ENCODE data around the gene MYH14. TPM values are rescaled to one million over a fixed set of nuclear protein-coding genes. Genes with fewer than 3 reads are reported as not detected.
A peak's percentile ranks its signal among the peaks of the same experiment; 100 is the strongest.

Gene MYH14
- 99.3 TPM for total RNA-seq
- long read RNA-seq, full-length matches to known transcripts = 29 of 75 reads
- long read RNA-seq, partial matches to known transcripts = 39 of 75 reads
- long read RNA-seq, other reads (novel, unspliced or antisense) = 7 of 75 reads

DNA sequence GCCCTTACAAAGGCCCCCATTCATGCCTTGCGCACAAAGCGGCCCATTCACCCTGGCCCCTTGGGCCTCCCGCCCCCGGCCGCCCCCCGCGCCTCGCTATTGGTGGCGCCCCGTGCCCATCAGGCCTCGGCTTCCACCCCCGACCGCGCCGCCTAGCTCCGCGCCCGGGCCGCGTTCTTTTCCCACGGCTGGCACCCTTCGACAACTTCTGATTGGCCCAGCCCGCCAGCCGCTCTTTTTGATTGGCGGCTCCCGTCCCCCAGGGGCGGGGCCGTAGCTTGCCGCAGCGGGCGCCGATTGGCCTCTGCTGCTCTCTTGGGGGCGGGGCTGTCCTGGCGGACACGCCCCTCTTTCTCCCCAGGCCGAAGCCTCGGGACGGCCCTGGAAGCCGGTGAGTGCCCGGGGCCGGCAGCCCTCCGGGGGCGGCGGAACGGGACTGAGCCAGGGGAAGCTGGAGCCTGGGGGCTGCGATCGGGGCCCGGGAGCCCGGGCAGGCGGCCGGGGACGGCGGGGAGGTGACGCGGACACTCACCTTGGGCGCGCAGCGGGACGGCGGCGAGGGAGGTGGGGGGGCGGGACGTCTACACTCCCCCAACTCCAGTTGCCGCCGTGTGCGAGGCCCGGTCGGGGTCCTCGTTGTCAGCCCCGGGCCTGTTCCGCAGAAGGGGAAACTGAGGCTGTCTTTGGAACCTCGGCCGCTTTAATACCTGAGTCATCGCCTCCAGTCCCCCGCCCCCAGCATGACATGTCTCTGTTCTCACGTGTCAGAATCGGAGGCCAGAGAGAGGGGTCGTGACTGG is at the start of gene MYH14:
Gene MYH14 (plus strand): TSS at position 342 of the 800 bp plus-strand sequence. CDS start 6,744 bp downstream, outside the sequence.
- DNase-seq (ENCODE audit: missing footprints) (peak; percentile 90), ATAC-seq (peak; percentile 90)
- intact Hi-C loops (cut with DNase I) = no loop called here

DNA sequence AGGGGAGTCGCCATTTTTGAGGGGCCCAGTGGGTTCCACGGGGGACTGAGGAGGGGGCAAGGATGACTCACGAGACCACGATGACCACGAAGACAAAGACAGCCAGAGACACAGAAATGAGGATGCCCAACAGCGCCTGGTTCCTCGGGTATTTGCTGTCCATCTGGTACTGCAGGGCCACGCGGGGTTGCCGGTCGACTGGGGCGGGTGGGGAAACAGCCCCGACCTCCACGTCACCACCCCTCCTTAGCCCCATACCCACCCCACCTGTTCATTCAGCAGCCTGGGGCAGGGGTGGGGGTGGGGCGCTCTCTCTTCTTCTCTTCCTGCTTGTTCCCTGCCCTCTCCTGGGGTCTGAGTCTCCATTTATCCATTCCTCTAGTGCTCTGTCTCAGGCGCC is 48.9 kb upstream of the MYH14 start:
- DNase-seq (ENCODE audit: missing footprints) (no peak), ATAC-seq (no peak)
- intact Hi-C loops (cut with DNase I) = no loop called here

DNA sequence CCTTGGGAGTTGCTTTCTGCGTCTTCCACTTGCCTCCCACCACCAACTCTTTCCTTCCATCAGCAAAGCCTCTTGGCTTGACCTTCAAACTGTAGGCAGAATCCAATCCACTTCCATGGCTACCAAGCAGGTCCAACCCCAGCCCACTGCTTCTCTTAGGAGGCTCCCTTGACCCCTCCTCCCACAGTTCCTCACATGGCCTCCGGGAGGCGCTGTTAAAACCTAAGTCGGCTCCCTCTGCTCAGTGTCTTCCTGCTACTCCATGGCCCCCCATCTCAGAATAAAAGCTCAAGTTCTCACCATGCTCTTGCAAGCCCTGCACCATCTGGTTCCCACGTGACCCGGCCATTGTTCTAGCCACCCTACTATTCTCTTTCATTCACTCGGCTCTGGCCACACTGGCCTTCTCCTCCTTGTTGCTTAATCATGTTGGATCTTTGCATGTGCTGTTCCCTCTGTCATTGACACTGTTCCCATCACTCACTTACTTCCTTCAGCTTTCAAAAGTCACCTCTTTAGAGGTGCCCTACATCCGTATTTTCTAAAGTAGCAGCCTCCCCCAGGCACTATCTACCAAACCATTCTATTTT is 47.8 kb upstream of the MYH14 start:
- DNase-seq (ENCODE audit: missing footprints) (no peak), ATAC-seq (no peak)
- intact Hi-C loops (cut with DNase I) = no loop called here

DNA sequence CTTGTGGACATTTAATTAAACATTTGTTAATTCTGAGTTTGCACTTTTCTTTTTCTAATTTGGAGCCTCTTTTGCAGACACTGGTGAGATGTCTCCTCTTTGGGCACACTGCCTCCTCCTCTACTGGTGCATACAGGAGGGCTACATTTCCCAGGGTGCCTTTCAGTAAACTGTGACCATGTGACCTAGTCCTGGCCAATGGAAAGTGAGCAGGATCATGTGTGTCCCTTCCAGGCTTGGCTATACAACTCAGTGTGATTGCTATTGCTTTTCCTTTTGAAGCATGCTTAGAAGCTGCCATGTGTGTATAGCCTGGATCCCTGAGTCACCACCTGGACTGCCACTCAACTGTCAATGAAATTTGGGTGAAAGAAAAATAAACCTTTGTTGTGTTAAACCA is 44.8 kb upstream of the MYH14 start:
- no peak for ATAC-seq
- intact Hi-C loops (cut with DNase I) = no loop called here
- no peak for DNase-seq (ENCODE audit: missing footprints)

DNA sequence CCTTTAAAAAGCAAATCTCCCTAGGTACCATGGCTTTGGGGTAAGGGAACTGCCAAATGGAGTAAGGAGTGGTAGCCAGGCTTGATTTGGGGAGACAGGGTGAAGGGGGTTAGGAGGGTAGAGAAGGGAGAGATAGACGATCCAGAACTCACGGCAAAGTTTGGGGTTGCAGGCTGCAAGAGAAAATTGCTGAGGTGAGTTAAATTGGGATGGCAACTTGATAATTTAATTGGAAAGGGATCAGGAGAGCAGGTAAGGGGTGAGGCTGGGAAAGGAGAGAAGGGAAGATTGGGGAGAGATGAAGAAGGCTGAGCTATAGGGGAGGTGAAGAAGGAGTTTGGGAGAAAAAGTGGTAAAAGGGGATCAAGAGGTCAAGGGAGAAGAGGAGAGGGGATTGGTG is 44.3 kb upstream of the MYH14 start:
- intact Hi-C loops (cut with DNase I) = no loop called here
- DNase-seq (ENCODE audit: missing footprints) = no peak
- ATAC-seq = no peak

DNA sequence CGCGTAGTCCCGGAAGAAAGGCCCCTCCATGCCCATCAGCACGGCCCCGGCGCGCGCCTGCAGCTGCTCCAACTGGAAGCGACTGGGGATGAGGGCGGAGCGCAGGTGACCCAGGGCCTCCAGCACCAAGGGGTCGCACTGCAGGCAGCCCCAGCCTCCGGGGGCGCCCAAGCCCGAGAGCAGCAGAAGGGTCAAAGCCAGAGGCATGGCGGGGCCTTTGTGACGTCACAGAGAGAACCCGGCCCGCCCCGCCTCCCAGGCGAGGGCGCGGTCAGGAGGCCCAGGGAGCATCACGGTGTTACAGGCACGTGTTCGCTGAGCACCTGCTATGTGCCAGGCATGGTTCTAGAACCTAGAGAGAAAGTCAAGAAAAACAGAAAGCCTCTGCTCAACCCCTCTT is 40.4 kb upstream of the MYH14 start, which contains the start of gene IZUMO2:
Gene IZUMO2 (minus strand): TSS at position 294 of the 400 bp plus-strand sequence. CDS start 87 bp downstream, at position 207.
- no peak for DNase-seq (ENCODE audit: missing footprints)
- intact Hi-C loops (cut with DNase I) = no loop called here
- no peak for ATAC-seq

DNA sequence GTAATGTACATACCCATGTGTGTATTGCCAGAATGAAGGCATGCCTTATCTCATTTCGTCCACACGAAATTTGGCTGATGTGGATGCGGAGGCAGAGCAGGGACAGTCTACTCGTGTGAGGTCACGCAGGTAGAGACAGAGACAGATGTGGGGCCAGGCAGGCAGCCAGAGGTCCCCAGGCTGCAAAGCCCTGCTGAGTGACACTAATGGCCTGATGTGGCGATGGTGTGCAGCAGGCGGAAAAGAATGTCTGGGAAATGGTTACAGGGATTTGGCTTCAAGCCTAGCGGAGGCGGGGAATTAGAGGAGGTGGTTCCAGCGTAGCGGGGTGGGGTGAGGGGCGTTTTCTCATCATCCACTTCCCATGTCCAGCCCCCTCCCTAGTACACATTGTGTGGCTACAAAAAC is 36.1 kb upstream of the MYH14 start:
- DNase-seq (ENCODE audit: missing footprints) (no peak), ATAC-seq (no peak)
- intact Hi-C loops (cut with DNase I) = no loop called here

DNA sequence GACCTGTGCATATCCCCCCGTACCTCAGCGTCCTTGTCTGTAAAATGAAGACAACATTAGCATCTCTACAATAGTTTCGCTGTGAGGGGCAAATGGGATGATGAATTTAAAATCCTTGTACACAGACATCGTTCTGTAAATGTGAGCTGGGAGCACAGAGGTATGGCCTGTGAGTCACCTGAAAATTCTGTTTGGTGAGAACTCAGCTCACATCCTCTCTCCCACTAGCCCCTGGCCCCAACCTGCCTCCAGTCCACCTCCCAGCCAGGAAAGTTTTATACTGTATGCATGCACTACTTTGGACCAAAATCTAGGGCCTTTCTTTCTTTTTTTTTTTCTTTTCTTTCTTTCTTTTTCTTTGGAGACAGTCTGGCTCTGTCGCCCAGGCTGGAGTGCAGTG is 31.7 kb upstream of the MYH14 start:
- intact Hi-C loops (cut with DNase I) = no loop called here
- no peak for ATAC-seq
- no peak for DNase-seq (ENCODE audit: missing footprints)

DNA sequence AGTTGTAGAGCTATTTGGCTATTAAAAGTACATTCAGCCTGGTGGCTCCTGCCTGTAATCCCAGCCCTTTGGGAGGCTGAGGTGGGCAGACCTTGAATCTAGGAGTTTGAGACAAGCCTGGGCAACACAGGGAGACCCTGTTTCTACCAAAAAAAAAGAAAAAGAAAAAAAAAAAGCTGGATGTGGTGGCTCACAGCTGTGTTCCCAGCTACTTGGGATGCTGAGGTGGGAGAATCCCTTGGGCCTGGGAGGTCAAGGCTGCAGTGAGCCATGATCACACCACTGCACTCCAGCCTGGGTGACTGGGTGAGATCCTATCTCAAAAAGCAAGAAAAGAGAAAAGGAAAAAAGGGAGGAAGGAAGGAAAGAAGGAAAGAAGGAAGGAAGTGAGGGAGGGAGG is 30.7 kb upstream of the MYH14 start:
- intact Hi-C loops (cut with DNase I) = no loop called here
- DNase-seq (ENCODE audit: missing footprints) = no peak
- no peak for ATAC-seq

DNA sequence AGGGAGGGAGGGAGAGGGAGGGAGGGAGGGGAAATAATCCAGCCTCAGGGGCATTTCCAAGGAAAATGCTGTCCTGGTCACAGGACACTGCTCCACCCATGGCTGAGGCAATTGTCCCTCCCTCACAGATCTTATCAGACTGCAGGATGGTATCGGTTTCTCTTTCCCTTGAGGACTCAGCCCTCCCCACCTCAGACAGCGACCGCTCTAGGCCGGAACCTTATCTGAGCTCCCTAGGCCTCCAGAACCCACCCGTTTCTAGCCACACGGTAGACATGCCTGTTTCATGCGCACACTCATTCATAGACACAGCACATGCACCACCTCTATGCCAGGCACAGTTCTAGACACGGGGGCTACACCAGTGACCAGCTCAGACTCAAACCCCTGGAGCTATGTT is 30.3 kb upstream of the MYH14 start:
- intact Hi-C loops (cut with DNase I) = no loop called here
- DNase-seq (ENCODE audit: missing footprints) (no peak), ATAC-seq (no peak)

DNA sequence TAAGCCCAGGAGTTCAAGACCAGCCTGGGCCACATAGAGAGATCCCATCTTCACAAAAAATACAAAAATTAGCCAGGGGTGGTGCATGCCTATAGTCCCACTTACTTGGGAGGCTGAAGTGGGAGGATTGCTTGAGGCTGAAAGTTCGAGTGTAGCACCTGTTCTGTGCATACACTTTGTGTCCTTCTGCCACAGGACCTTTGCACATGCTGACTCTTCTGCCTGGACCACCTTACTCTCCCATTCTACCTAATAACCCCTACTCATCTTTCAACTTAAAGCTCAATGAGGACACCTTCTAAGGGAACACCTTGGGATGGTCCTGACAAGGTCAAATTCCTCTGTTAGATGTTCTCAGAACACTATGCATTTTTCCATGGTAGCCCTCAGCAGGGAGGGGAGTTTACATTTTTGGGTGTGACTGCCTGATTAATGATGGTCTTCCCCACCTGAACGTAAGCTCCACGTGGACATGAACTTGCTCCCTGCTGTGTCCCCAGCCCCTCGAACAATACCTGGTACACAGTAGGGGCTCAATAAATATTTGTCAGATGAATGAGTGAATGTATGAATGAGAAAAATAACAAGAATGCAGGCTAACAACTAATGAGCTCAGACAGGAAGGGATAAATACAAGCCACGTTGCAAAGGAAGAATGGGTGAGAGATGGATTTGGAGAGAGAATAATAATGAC is 29.2 kb upstream of the MYH14 start:
- DNase-seq (ENCODE audit: missing footprints) (no peak), ATAC-seq (no peak)
- intact Hi-C loops (cut with DNase I) = no loop called here

DNA sequence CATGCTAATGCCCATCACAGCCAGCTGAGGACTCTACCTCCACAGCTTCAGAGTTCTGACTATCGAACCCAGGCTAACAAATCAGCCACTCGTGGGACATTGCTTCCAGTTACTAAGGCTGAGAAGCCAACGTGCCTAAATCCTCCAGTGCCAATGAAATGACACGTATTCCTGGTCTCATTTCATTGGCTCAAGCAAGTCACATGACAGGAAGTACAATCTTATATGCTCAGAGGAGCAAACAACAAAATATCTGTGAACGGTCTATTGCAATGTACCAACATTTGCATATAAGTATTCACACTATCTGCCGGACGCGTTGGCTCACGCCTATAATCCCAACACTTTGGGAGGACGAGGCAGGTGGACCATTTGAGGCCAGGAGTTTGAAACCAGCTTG is 27.5 kb upstream of the MYH14 start:
- DNase-seq (ENCODE audit: missing footprints) (no peak), ATAC-seq (no peak)
- intact Hi-C loops (cut with DNase I) = no loop called here

DNA sequence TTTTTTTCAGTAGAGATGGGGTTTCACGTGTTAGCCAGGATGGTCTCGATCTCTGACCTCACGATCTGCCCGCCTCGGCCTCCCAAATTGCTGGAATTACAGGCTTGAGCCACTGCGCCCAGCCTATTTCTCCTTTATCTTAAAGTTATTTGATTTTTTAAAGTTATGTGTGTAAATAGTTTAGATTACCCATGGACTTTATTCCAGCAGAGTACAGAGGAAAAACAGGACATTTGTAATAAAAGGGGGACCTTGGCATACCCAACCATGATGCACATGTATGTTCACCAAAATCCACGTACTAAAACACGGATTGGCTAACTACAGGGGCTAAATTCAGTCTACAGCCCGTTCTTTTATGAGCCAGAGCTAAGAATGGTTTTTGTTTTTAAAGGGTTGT is 26.6 kb upstream of the MYH14 start:
- intact Hi-C loops (cut with DNase I) = no loop called here
- DNase-seq (ENCODE audit: missing footprints) = no peak
- ATAC-seq = no peak

DNA sequence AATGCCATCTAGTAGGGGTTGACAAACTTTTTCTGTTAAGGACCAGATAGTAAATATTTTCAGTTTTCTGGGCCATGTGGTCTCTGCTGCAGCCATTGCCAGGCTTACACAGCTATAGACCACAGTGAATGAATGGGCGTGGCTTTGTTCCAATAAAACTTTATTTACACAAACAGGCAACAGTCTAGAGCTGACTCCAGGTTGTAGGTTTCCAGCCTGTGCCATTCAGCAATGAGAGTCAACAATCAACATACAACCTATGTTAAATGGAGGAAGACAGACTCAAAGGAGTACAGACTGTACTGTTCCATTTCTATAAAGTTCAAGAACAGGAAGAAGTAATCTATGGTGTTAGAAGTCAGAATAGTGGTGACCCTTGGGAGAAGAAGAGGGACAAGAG is 25.1 kb upstream of the MYH14 start:
- no peak for ATAC-seq
- intact Hi-C loops (cut with DNase I) = no loop called here
- no peak for DNase-seq (ENCODE audit: missing footprints)

DNA sequence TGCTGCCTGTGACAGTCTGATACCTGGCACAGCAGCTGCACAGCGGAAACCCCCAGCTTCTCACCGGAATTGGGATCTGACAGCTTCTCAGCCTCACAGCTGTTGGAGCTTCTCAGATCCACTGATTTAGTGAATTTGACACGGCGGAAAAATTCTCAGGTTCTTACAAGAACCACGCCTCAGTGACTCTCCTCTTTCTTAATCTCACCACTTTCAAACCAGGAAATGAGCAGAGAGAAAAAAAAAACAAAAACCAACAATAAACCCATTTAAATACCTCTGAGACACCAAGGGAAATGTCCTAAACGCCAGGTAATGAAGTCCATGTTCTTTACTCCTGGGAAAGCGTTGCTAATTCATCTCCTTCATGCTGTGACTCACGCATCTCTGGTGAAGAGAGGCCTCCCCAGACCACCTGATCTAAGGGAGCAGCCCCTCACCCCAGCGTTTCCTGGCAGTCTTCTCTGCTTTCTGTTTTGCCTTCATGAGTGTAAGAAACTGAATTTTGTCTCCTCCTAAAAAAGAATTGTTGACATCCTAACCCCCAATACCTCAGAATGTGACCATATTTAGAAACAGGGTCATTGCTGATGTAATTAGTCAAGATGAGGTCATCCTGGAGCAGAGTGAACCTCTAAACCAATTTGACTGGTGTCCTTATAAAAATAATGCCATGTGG is 24.4 kb upstream of the MYH14 start:
- ATAC-seq = no peak
- DNase-seq (ENCODE audit: missing footprints) = no peak
- intact Hi-C loops (cut with DNase I) = no loop called here

DNA sequence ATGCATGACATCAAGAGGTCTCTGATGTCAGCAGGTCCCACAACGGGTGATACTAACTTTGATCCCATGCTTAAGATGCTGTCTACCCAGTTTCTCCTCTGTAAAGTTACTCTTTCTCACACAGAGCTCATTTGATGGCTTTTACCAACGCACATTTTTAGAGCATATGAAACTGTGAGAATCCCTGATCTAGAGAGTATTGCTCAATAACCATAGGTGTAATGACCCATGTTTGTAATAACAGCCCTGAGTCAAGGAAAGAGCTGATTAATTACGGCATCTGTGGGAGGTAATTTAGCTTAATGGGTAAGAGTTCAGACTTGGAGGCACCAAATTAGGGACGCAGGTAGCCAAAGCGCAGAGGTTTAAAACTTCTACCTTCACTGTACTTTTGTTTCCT is 22.3 kb upstream of the MYH14 start:
- intact Hi-C loops (cut with DNase I) = no loop called here
- DNase-seq (ENCODE audit: missing footprints) = no peak
- no peak for ATAC-seq

DNA sequence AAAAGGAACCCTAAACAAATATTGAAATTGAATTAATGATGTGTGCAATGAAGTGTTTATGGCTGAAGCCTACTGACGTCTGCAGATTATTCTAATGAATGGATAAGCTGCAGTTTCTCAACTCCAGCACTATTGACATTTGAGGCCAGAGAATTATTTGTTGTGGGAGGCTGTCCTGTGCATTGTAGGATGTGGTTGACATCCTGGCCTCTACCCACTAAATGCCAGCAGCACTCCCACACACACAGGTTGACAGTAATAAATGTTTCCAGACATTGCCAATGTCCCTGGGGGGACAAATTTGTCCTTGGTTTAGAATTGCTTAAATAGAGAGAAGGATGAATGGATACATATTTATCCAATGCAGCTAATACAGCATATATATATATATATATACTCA is 19.2 kb upstream of the MYH14 start:
- ATAC-seq (no peak), DNase-seq (ENCODE audit: missing footprints) (no peak)
- intact Hi-C loops (cut with DNase I) = no loop called here

DNA sequence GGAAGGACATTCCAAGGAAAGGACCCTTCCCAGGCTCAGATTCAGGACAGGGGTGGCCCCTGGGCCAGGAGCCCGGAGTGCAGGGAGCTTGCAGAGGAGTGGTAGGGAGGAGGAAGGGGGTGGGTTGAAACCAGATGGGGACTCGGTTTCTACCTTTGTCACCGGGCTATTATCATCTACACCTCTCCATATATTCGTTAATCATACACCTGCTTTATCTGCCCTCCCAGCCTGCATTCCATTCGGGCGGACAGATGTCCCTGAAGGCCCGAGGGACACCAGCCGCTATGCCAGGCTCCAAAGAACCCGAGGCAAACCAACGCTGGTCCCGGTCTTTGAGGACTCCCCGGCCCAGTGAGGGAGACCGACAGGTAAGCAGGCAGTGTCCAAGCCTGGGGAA is 15.5 kb upstream of the MYH14 start:
- no peak for ATAC-seq
- DNase-seq (ENCODE audit: missing footprints) = no peak
- intact Hi-C loops (cut with DNase I) = no loop called here

DNA sequence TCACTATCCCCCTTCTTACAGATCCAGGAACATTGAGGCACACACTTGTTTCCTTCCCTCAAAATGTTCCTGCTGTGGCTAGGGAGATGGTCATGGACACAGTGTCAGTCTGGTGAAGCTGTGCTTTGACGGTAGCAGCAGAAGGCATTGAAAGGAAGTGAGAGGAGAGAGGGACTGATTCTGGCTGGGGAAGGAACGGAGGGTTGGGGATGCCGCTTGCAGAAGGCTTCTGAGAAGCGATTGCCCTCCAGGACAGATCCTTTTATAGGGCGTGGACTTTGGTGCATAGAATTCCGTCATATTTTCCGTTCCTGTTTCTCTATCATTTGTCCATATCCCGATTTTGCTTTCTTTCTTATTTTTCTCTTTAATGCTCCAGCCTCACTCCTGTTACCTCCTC is 14.1 kb upstream of the MYH14 start:
- ATAC-seq (no peak), DNase-seq (ENCODE audit: missing footprints) (no peak)
- intact Hi-C loops (cut with DNase I) = no loop called here
